HG02852 (cell line): Measurements from ENCODE around the gene NAE1.

Experiments used
- ATAC-seq: cut with Tn5 transposase; IDR thresholded peaks from one replicate; pipeline ENCODE4 v1.9.1; 2021; ENCODE audit warnings: mild to moderate bottlenecking, moderate library complexity; ENCODE audit not compliant: unreplicated experiment

Gene NAE1

DNA sequence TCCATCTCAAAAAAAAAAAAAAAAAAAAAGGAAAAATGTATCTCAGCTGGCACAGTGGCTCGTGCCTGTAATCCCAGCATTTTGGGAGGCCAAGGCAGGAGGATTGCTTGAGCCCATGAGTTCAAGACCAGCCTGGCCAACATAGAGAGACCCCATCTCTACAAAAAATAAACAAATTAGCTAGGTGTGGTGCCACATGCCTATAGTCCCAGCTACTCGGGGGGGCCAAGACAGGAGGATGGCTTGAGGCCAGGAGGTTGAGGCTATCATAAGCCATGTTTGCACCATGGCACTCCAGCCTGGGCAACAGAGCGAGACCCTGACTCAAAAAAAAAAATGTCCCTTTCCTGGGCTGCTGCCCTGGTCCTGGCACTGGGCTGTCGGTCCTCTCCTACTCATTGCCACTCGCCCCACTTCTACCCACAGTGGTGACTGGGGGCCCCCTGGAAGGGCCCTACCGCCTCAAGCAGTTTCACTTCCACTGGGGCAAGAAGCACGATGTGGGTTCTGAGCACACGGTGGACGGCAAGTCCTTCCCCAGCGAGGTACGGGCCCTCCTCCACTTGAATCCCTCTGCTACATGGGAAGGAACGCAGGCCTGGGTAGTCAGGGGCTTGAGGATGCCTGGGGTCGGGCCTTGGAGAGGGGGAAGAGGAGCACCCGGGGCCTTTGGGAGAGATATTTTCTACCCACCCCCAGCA lies 19.5 kb upstream of the NAE1 start:
- ATAC-seq: no peak

DNA sequence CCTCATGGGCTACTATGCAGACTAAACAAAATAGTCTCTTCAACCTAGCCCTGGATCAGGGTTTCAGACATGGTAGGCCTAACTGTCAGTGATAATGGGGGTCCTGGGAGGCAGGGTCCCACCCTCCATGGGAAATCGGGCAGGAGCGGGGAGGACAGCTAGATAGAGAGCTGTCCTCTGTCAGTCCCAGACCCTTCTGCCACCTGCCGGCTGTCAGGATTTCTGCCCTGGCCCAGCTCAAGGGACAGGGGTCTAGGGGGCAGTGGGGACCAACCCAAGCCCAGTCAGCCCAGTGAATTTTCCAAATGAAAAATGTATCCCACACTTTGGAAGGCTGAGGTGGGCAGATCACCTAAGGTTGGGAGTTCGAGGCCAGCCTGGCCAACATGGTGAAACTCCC lies 18.8 kb upstream of the NAE1 start:
- ATAC-seq: no peak

DNA sequence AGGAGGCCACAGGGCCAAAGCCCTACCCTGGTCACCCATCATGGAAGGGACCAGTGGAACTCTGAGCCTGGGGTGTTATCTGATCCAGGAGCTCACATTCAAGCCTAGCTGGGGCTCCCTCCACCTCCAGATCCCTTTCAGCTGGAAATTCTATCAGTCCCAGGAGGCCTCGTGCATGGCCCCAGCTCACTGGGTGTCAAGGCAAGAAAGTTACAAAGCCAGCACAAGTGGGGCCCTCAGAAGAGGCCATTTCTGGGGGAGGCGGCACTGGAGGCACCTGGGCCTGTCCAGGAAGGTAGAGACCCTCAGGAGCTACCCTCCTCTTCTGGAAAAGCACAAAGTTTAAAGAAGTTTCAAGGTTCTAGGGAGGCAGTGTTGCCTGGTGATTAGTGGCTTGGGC lies 18.2 kb upstream of the NAE1 start:
- ATAC-seq: no peak

DNA sequence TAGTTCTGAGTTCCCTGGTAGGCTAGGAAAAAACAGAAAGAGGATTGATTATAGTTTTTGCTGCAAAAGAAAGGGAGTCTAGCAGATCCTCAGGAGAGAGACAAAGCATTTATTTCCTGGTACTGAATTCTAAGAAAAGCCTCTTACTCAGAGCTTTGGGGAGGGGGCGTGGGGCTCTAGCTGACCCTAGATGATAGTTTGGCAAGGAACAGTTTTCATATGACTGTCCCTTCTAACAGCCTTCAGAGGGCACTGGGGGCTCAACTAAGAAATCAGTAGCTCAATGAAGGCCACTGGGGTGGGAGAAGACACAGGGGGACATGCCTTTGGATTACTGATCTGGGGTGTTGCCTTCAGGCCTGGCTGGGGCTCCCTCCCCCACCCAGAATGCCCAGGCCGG lies 17.4 kb upstream of the NAE1 start:
- ATAC-seq: no peak

DNA sequence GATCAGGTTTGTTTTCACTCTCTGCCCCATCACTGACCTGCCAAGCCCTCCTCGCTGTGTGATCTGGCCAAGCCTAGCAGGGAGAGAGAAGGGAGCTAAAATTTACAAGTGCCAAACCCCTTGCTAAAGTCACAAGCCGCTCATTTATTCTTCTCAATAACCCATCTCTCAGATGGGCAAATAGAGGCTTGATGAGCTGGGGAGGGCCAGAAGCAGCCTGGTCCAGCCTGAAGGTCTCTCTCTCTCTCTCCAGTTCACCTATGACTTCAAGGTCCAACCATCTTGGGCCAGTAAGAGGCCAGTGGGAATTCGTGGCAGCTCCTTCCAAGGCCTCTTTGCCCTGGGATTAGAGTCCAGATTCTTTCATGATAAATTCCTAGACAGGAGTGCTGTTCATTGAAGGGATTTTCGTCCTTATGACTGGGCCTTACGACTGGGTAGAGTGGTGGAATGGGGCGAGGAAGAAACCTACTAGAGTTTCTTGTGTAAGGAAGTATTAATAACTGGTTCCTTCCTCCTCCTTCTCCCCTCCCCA lies 16.8 kb upstream of the NAE1 start:
- ATAC-seq: no peak

DNA sequence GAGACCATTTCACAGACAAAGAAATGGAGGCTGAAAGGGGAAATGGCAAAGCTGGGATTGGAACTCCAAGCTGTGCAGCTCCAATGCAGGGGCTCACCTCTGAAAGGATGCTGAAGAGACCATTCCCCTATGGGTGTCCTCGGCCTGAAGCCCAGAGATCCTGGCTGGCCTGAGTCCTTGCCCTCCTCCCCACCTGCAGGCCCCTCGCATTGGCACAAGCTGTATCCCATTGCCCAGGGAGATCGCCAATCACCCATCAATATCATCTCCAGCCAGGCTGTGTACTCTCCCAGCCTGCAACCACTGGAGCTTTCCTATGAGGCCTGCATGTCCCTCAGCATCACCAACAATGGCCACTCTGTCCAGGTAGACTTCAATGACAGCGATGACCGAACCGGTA lies 16.1 kb upstream of the NAE1 start:
- ATAC-seq: no peak

DNA sequence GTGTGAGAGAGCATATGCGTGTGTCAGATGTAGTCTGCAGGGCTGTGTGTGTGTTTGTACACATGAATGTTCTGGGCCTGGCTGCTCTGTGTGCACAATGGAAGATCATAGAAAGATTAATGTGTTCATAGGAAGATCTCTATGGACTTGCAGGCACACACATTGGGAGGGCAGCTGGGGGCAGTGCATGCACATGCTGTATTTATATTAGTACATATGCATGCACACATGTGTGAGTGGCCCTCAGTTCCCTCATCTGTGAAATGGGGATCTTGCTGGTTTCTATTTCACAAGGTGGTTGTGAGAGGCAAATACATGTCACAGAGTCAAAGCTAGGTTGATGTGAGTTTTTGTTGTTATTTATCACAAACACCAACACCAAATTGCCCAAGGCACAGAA lies 15.5 kb upstream of the NAE1 start:
- ATAC-seq: no peak

DNA sequence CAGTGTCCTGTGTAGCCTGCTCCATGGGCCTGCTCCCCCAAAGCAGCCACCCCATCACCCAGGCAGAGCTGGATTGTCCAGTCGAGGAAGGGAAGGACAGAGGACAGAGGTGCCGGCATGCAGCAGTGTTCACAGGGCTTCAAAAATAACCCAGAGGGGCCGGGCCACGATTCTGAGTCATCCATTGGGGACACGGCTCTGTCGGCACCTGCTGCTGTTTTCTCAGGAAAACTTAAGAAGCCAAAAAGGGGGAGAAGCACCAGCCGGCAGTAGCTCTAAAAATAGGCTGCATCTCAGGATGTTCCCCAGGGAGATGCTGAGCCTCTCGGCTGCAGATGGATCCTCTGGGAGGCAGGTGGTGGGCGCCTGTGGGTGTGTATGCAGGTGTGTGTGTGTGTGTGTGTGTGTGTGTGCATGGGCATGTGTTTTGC lies 15.0 kb upstream of the NAE1 start:
- no peak for ATAC-seq

DNA sequence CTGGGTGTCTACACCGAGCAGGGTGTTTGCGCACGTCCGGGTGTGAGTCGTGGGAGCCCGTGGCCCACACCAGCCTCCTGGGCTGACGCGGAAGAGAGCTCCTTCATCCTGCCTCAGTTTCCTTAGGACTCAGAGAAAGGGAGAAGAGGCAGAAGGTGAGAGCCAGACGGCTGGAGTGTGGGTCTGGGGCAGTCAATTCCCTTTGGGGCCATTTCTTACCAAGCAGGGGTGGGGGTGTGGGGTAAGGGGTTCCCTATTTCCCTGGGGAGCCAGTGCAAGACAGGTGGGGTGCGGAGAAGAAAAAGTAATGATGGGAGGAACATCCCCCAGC lies 14.3 kb upstream of the NAE1 start:
- ATAC-seq: no peak

DNA sequence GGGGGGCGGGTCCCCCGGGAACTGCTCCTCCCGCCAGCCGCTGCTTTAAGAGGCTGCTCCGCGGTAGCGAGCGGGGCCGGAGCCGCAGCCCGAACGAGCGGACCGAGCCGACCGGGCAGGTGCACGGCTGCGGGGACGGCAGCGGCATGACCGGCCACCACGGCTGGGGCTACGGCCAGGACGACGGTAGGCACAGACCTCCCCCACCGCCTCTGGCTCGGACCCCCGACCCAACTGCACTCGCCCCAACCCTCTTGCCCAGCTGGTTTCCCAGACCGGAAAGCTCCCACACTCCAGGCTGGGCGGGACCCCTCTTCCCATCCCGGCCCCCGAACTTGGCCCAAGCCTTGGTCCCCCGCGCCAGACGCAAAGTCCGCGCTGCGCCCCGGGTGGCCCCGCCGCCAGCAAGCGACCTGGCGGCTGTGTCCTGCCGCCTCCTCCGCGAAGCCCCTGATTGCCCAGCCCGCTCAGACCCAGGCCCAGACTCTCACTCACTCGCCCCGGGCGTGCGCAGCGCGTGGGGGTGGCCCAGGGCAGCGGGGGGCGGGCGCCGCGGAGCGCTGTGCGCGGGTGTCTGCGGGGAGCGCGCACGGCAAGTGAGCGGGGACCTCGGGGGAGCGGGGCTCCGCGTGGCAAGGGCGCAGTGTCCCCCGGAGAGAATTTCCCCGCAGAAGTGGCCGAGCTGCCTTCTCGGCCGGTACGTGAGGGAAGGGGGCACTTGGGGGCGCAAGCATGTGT lies 13.7 kb upstream of the NAE1 start, which contains the start of gene CA7:
CA7 (plus strand) TSS at position 73 of the 738 bp plus-strand sequence; CDS start at position 147, 74 bp downstream.
- ATAC-seq: no peak

DNA sequence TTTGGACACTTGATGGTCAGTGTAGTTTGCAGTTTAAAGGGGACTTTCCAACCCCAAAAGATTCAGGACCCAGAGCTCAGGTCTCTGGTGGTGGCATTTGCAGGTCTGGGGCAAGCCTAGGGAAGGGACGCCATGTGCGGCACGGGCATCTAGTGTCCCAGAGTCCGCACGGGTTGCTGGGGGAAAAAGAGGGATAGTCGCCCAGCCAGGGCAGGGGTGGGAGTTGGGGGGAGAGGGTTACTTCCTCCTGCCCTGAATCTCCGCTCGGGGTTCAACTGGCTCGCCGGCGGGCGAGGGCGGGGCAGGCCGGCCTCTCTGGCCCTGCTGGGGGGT lies 13.2 kb upstream of the NAE1 start:
- ATAC-seq: no peak

DNA sequence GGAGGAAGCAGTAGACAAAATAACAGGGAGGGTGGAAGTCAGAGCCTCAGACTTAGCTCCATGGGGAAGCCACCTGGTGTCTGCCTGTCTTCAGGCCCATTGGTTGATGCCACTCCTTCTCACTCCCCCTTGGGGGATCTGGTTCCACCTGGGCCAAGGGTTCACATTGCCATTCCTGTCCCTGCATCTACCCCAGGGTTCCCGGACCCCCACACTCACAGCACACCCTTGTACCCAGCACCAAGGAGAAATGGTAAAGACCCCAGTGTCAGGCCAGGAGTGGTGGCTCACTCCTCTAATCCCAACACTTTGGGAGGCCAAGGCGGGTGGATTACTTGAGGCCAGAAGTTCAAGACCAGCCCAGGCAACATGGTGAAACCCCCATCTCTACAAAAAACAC lies 12.4 kb upstream of the NAE1 start:
- ATAC-seq: no peak

DNA sequence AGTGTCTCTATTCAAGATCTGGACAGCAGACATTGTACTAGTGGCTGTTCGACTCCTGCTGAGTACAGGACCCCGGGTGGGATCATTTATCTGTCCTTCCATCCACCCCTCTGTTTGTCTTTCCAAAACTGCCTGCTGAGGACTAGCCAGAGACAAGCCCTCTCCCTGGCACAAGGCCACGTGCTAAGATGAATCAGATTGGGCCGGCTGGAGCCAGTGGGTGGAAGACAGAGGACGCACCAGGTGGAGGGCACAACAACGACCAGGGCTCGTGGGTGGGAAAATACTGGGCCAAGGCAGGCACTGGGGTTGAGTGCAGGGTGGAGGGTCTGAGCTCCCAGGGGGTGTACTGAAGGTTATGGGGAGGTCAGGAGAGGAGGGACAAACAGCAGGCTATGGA lies 12.0 kb upstream of the NAE1 start:
- no peak for ATAC-seq

DNA sequence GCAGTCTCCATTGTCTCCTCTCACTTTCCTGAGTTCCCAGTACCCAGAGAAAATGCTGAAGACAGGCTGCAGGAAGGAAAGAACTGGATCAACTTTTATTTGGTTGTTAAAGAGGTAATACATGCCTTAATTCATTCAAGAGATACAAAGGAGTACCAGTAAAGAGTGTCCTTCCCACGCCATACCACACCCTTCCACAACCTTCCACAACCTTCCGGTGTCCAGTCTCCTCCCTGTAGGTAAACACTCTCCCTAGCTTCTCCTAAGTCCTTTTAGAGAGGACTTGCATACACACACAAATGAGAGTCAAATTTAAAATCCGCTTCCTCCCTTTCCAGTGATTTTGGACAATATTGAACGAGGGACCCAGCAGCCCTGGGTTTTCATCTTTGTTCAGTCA lies 10.6 kb upstream of the NAE1 start:
- no peak for ATAC-seq

DNA sequence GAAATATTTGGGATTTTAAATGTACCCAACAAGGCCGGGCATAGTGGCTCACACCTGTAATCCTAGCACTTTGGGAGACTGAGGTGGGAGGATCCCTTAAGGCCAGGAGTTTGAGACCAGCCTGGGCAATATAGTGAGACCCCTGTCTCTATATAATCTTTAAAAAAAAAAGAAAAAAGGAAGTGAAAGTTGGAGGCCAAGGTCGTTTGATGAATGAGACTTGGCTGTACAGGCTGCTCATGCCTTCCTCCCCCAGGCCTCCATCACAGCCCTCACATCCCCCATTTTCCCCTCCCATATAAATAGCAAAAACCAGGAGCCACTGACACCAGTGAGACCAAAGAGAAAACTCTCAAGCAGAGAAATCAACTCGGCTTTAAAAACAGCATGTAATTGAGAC lies 10.1 kb upstream of the NAE1 start:
- ATAC-seq: no peak

DNA sequence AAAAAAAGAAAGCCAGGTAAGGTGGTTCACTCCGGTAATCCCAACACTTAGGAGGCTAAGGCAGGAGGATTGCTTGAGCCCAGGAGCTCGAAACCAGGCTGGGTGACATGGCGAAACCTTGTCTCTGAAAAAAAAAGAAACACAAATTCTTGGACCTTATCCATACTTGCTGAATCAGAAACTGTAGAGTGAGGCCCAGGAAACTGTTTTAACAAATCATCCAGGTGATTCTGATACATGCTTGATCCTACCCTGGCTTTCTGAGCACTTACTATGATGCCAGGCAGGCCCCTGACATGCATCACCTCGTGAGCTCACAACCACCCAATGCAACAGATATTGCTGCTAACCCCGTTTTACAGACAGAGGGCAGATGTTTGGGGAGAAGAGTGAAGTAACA lies 4.0 kb upstream of the NAE1 start:
- ATAC-seq: no peak

DNA sequence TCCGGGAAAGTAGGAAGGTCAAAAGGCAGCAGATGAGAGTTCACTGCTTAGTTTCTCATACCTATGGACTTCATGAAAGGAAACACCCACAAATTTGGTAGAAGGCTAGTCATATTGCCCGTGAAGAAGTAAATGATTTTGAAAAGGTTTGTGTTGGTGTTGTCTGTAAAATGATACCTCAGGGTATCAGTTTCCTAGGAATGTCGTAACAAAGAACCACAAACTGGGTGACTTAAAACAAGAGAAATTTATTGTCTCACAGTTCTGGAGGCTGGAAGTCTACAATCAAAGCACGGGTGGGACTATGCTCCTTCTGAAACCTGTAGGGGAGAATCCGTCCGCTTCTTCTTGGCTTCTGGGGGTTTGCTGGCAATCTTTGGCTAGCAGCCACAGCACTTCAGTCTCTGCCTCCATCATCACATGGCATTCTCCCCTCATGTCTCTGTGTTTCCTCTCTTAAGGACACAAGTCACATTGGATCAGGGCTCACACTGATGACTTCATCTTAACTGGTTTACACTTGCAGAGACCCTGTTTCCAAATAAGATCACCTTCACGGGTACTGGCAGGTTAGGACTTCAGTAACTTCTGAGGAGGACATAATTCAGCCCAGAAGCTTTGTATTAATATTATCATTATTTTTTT lies 2.0 kb upstream of the NAE1 start:
- no peak for ATAC-seq

DNA sequence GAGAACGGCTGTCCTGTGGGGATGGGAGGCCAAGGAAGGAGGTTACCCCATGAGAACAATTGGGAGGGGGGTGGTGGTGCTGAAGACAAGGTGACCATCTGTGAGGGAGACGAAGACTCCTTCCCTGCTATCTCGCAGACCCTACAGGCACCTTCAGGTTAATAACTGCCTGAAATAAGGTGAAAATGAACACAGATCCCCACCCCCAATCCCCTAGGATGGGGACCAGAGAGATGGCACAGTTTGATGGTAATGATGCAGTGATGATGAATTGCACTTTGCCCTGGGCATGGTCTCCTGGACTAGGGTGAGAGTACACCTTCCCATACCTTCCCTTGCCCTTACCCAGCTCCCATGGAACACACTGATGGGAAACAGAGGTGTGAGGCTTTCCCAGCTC lies 1.4 kb upstream of the NAE1 start:
- no peak for ATAC-seq

DNA sequence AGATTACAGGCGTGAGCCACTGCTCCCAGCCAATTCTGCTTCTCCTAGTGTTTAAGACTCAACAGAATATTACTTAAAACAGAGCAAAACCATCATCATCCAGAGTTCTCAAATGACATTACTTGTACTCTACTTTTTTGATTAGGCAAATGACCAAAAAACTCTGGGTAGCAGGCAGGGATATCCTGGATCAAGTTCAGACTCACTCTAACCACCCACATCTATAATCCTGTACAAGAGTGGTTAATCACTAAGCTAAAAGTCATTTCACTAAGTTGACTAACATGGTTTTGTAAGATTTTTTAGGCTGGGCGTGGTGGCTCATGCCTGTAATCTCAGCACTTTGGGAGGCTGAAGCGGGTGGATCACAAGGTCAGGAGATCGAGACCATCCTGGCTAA lies 6.8 kb downstream of the NAE1 start:
- ATAC-seq: no peak

DNA sequence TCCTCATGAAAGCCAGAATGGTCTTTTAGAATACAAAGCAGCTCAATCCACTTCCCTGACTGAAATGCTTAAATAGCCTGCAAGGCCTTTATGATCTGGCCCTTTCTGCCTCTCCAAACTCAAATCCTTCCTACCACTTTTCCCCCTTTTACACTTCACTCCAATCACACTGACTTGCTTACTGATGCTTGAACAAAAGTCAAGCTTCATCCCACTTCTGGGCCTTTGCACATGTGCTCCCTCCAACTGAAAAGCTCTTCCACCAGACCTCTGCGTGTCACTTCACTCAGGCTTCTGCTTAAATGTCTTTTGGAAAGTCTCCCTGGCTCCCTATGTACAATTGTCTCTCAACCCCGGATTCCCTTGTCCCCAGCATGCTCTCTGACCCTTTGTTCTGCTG lies 16.0 kb downstream of the NAE1 start:
- no peak for ATAC-seq

DNA sequence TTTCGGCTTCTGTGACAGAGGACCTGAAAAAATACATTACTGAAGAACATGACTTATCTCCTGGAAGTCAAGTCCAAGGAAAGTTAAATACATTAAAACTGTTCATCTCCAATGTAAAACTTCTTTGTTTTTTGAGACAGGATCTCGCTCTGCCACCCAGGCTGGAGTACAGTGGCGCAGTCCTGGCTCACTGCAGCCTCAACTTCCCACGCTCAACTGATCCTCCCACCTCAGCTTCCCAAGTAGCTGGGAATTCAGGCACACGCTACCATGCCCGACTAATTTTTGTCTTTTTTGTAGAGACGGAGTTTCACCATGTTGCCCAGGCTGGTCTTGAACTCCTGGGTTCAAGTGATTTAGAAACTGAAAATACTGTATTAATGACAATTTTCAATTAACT lies 19.7 kb downstream of the NAE1 start:
- no peak for ATAC-seq

DNA sequence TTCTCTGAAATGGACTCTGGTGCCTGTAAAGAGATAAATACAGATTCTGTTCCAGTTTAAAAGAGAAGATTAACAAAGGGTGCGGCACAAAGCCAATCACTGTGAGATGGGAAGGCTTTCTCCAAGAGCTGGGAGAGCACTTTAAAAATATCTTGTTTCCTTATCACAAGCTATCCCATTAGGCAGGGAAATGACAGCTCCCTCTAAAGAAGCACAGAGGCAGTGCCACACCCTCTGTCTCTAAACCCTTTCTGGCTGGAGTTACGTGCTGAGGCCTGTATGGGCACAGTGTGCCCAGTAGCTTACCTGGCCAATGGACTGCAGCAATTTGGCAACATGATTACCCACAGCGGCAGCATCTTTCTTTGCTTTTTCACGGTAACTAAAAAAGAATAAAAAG lies 20.4 kb downstream of the NAE1 start:
- no peak for ATAC-seq
